OCI-LY1 (cell line): ENCODE results near the gene PARD6B.

ENCODE experiments used
- H2AFZ ChIP-seq: fragments of 200-600 bp; sonication (generic), shearing (Covaris generic); 2 replicates; pipeline ENCODE4 v1.6.0; 2014; ENCODE audit warnings: antibody characterized with exemption, mild to moderate bottlenecking, low read length
- H3F3A ChIP-seq: fragments of 200-600 bp; sonication (generic), shearing (Covaris generic); 2 replicates; pipeline ENCODE4 v1.6.0; 2014; ENCODE audit warnings: mild to moderate bottlenecking, antibody characterized with exemption, low read length, moderate library complexity; ENCODE audit not compliant: insufficient read depth
- H3K27ac ChIP-seq: fragments of 200-600 bp; sonication (generic); 2 replicates; pipeline ENCODE4 v1.5.1; 2014; ENCODE audit warnings: low read length, mixed run types, mild to moderate bottlenecking, low read depth; ENCODE audit not compliant: poor library complexity, severe bottlenecking
- H3K27me3 ChIP-seq: fragments of 200-600 bp; sonication (generic); 2 replicates; pipeline ENCODE4 v1.6.0; 2014; ENCODE audit warnings: antibody characterized with exemption, mild to moderate bottlenecking, low read length, moderate library complexity; ENCODE audit not compliant: insufficient read depth
- H3K36me3 ChIP-seq: fragments of 200-600 bp; sonication (generic); 2 replicates; pipeline ENCODE4 v1.6.1; 2014; ENCODE audit warnings: mild to moderate bottlenecking, antibody characterized with exemption, low read length, moderate library complexity, mixed read lengths; ENCODE audit not compliant: insufficient read depth
- H3K4me1 ChIP-seq: fragments of 200-600 bp; sonication (generic); 2 replicates; pipeline ENCODE4 v1.5.1; 2014; ENCODE audit warnings: mild to moderate bottlenecking, low read length, moderate library complexity; ENCODE audit not compliant: insufficient read depth, severe bottlenecking
- H3K4me2 ChIP-seq: fragments of 200-600 bp; sonication (generic), shearing (Covaris generic); 2 replicates; pipeline ENCODE4 v1.6.1; 2014; ENCODE audit warnings: low read length
- H3K4me3 ChIP-seq: fragments of 200-600 bp; sonication (generic); 2 replicates; pipeline ENCODE4 v1.5.1; 2014; ENCODE audit warnings: low read length, low read depth, mild to moderate bottlenecking, mixed read lengths; ENCODE audit not compliant: poor library complexity, severe bottlenecking
- H3K79me2 ChIP-seq: fragments of 200-600 bp; shearing (Covaris generic); 2 replicates; pipeline ENCODE4 v1.6.1; 2016; ENCODE audit warnings: mixed run types, low read length, mixed read lengths; ENCODE audit not compliant: insufficient read depth
- H3K9ac ChIP-seq: fragments of 200-600 bp; sonication (generic), shearing (Covaris generic); 2 replicates; pipeline ENCODE4 v1.6.1; 2014; ENCODE audit warnings: mild to moderate bottlenecking, low read length, mixed read lengths
- H3K9me2 ChIP-seq: fragments of 200-600 bp; sonication (generic), shearing (Covaris generic); 2 replicates; pipeline ENCODE4 v1.6.1; 2014; ENCODE audit warnings: low read depth, mild to moderate bottlenecking, low read length, mixed read lengths
- H3K9me3 ChIP-seq: fragments of 200-600 bp; shearing (Covaris generic); 2 replicates; pipeline ENCODE4 v1.6.1; 2014; ENCODE audit warnings: low read length, mixed read lengths
- H4K20me1 ChIP-seq: fragments of 200-600 bp; sonication (generic), shearing (Covaris generic); 2 replicates; pipeline ENCODE4 v1.6.0; 2016; ENCODE audit warnings: mild to moderate bottlenecking, low read length; ENCODE audit not compliant: insufficient read depth
- CTCF ChIP-seq: fragments of 200-600 bp; sonication (generic), shearing (Covaris generic); IDR thresholded peaks from 2 replicates; pipeline ENCODE4 v1.5.1; 2017; ENCODE audit warnings: mild to moderate bottlenecking, antibody characterized with exemption, low read length, moderate library complexity, mixed read lengths
- EZH2 ChIP-seq: fragments of 200-600 bp; sonication (generic), shearing (Covaris generic); IDR thresholded peaks from 2 replicates; pipeline ENCODE4 v1.8.0; 2017; ENCODE audit warnings: borderline replicate concordance, mixed run types, mild to moderate bottlenecking, antibody characterized with exemption, low read length, moderate library complexity, mixed read lengths

The PARD6B gene

GRCh38 chr20:50717312-50717711 is 14.1 kb upstream of the PARD6B start:
- Histone ChIP-seq H3K79me2 (no peaks in the 10 kb centered on the region), H2AFZ (no peak overlapping the region)
- TF ChIP-seq EZH2 = no peak

DNA sequence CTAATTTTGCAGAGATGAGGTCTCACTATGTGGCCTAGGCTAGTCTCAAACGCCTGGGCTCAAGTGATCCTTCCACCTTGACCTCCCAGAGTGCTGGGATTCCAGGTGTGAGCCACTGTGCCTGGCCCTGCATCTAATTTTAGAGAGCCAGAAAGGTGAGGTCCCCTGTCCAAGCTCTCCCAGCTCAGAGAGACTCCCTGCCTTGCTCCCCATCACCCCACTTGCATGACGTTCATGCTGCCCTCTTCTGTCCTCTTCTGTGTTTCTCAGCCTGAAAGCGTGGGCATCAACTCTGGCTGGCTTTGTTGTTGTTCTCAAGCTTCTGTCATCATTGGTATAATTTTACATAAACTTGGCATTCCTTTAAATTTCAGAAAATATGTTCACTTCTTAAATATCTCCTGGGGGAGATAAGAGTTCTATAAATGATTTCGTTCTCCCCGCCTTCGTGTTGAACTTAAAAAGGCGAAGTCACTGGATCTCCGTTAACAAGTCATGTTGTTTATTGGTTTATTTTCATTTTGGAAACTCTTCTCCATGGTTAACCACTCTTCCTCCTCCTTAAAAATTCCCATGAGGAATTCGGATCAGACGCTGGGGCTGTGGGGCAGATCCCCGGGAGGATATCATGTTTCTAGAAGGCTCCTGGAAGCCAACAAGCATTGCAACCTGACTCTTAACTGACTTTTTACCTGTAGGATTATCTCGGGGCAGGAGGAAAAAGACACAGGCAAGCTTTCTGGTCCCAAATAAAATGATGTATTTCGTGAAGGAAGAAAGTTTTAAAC is 13.2 kb upstream of the PARD6B start:
- H3K9me2 ChIP-seq = no peaks in the 10 kb centered on the region
- no peak overlapping the region for H3K4me2 ChIP-seq
- H3K27me3 ChIP-seq = no peaks in the 10 kb centered on the region
- H3K4me1 ChIP-seq = no peaks in the 10 kb centered on the region
- TF ChIP-seq EZH2 (no peak), CTCF (peak; percentile 21; the same call in 1 of the 2 replicates)
- H3K4me3 ChIP-seq = no peak overlapping the region
- H2AFZ ChIP-seq = no peak overlapping the region
- no peaks in the 10 kb centered on the region for H3K9me3 ChIP-seq
- H3K79me2 ChIP-seq = no peaks in the 10 kb centered on the region
- H3F3A ChIP-seq = no peaks in the 10 kb centered on the region
- no peaks in the 10 kb centered on the region for H3K36me3 ChIP-seq
- H3K27ac ChIP-seq = no peak overlapping the region
- no peak overlapping the region for H3K9ac ChIP-seq
- H4K20me1 ChIP-seq = no peaks in the 10 kb centered on the region

More at GRCh38 chr20:50717312-50717711, 14.1 kb upstream of the PARD6B start:
- Histone ChIP-seq H3K27me3 (no peaks in the 10 kb centered on the region), H3F3A (no peaks in the 10 kb centered on the region), H3K9me2 (no peaks in the 10 kb centered on the region), H3K27ac (no peak overlapping the region), H3K4me1 (no peaks in the 10 kb centered on the region), H3K9ac (no peak overlapping the region), H3K4me2 (no peak overlapping the region), H4K20me1 (no peaks in the 10 kb centered on the region), H3K9me3 (no peaks in the 10 kb centered on the region), H3K4me3 (no peak overlapping the region), H3K36me3 (no peaks in the 10 kb centered on the region)

- H3K27ac ChIP-seq = no peak overlapping the region
- H3K4me3 ChIP-seq = no peak overlapping the region
- no peaks in the 10 kb centered on the region for H3K27me3 ChIP-seq
- no peaks in the 10 kb centered on the region for H3K4me1 ChIP-seq
- H3K36me3 ChIP-seq = no peaks in the 10 kb centered on the region
- no peaks in the 10 kb centered on the region for H3K79me2 ChIP-seq
- no peaks in the 10 kb centered on the region for H3F3A ChIP-seq
- no peaks in the 10 kb centered on the region for H4K20me1 ChIP-seq
- no peak overlapping the region for H3K9ac ChIP-seq
- no peak overlapping the region for H3K4me2 ChIP-seq
- H2AFZ ChIP-seq = no peak overlapping the region
- no peaks in the 10 kb centered on the region for H3K9me3 ChIP-seq
- TF ChIP-seq CTCF (no peak), EZH2 (no peak)
- no peaks in the 10 kb centered on the region for H3K9me2 ChIP-seq
These were observed 12.1 kb upstream of the PARD6B start for GRCh38 chr20:50719328-50719727.

DNA sequence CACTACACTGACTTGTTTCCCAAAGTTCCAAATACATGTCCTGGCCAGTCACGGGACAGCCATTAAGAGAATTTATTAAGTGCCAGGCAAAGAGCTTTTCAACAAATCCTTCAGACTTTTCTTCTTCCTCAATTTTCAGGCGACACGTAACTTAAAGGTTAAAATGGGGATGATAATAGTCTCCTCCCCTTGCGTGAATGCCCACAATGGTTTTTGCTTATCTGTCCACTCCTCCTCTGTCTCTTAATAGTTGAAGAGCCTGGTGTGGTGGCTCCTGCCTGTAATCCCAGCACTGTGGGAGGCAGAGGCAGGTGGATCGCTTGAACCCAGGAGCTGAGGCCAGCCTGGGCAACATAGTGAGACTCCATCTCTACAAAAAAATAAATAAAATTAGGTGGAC is 11.4 kb upstream of the PARD6B start:
- Histone ChIP-seq H2AFZ (no peak overlapping the region), H4K20me1 (no peaks in the 10 kb centered on the region), H3K9me2 (no peaks in the 10 kb centered on the region), H3K4me1 (no peaks in the 10 kb centered on the region), H3K9me3 (no peaks in the 10 kb centered on the region), H3K79me2 (no peaks in the 10 kb centered on the region), H3K36me3 (no peaks in the 10 kb centered on the region), H3K4me3 (no peak overlapping the region), H3K4me2 (no peak overlapping the region), H3K27me3 (no peaks in the 10 kb centered on the region), H3F3A (no peaks in the 10 kb centered on the region), H3K9ac (no peak overlapping the region), H3K27ac (no peak overlapping the region)
- TF ChIP-seq CTCF (no peak), EZH2 (no peak)
